Activated CD8-positive, alpha-beta memory T cell treated with anti-CD3 and anti-CD28 coated beads, Interleukin-2, amount 10 ng/mL, durations not matched to agents 7 days and 5 days (primary cell): ENCODE results near the gene PDXDC1. TPM values are rescaled to one million over a fixed set of nuclear protein-coding genes. Genes with fewer than 3 reads are reported as not detected.
A peak's percentile ranks its signal among the peaks of the same experiment; 100 is the strongest.
"Not testable (repeated sequence)": the region's sequence is repeated elsewhere in the genome, so short reads cannot be mapped to it uniquely, and the experiment has no call there.

Source experiments
- ATAC-seq: fragments of 150-1000 bp; cut with Tn5 transposase; one replicate; pipeline ENCODE4 v1.10.0; 2021; ENCODE audit warnings: moderate library complexity
- CTCF ChIA-PET: fragments of 350-600 bp; sonication (Branson Sonifier 250); formaldehyde crosslinking; loops from one replicate; lab custom pipeline; 2021; ENCODE audit warnings: antibody characterized with exemption; lab: Charles Lee
- DNase-seq: peaks from one replicate; pipeline ENCODE4 v3.0.0-alpha.2; 2020
- H3K27ac Mint-ChIP-seq: one replicate; pipeline ENCODE4 v1.8.0; 2021; ENCODE audit warnings: mild to moderate bottlenecking, mixed read lengths
- H3K27me3 Mint-ChIP-seq: one replicate; pipeline ENCODE4 v1.8.0; 2021; ENCODE audit warnings: mixed read lengths
- H3K36me3 Mint-ChIP-seq: one replicate; pipeline ENCODE4 v1.8.0; 2021; ENCODE audit warnings: mild to moderate bottlenecking, mixed read lengths
- H3K4me1 Mint-ChIP-seq: one replicate; pipeline ENCODE4 v1.8.0; 2021; ENCODE audit warnings: mixed read lengths
- H3K4me3 Mint-ChIP-seq: one replicate; pipeline ENCODE4 v1.8.0; 2021; ENCODE audit warnings: mild to moderate bottlenecking, moderate library complexity, mixed read lengths
- H3K9me3 Mint-ChIP-seq: one replicate; pipeline ENCODE4 v1.8.0; 2022; ENCODE audit warnings: low read depth, mixed read lengths
- total RNA-seq, 2 experiments: library from RNA; stranded (reverse); gene quantifications; one replicate each; pipeline ENCODE4 v1.2.3, GENCODE V29; 2021

The PDXDC1 gene
- total RNA-seq, 2 experiments from 2014 or later: 47.0 to 58.7 TPM

DNA sequence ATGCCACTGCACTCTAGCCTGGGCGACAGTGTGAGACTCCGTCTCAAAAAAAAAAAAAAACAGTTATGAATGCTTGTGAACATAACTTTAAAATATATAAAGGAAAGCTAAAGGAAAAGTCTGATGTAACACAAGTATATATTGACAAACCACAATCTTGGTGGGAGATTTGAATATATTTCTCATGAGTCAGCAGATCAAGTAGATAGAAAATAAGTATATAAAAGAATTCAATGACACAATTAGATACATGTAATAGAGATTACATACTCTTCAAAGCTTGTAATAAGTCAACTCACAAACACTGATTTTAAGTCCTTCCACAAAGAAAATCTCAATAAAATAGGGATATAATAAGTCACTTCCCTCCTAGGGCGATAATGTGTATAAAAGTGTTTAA, 40.8 kb downstream of the PDXDC1 start:
- H3K27ac Mint-ChIP-seq, H3K9me3 Mint-ChIP-seq, H3K4me3 Mint-ChIP-seq, H3K27me3 Mint-ChIP-seq, DNase-seq, ATAC-seq, CTCF ChIA-PET: not testable (repeated sequence)
- H3K36me3 Mint-ChIP-seq: peaks cover 24% of the 10 kb centered on the region
- H3K4me1 Mint-ChIP-seq: peaks cover 18% of the 10 kb centered on the region

DNA sequence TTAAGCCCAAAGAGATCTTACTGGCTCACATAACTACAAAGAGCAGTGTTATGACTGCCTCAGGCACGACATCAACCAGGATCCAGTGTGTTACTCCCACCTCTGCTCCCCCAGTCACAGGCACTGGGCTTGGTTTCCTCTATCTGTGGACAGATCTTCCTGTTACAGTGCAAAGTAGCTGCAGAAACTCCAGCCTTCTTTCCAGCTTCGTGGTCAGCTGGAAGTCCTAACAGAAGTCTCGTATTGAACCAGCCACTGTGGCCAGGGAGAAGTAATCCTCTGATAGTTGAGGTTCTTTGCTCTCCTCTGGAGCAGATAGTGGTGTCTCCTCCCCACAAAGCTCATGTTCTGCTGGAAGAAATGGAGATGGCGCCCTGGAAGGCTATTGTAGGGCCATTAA, 41.5 kb downstream of the PDXDC1 start:
- peaks cover 18% of the 10 kb centered on the region for H3K4me1 Mint-ChIP-seq
- H3K36me3 Mint-ChIP-seq: peaks cover 19% of the 10 kb centered on the region
- H3K9me3 Mint-ChIP-seq, ATAC-seq, H3K27ac Mint-ChIP-seq, H3K4me3 Mint-ChIP-seq, DNase-seq, CTCF ChIA-PET, H3K27me3 Mint-ChIP-seq: not testable (repeated sequence)

DNA sequence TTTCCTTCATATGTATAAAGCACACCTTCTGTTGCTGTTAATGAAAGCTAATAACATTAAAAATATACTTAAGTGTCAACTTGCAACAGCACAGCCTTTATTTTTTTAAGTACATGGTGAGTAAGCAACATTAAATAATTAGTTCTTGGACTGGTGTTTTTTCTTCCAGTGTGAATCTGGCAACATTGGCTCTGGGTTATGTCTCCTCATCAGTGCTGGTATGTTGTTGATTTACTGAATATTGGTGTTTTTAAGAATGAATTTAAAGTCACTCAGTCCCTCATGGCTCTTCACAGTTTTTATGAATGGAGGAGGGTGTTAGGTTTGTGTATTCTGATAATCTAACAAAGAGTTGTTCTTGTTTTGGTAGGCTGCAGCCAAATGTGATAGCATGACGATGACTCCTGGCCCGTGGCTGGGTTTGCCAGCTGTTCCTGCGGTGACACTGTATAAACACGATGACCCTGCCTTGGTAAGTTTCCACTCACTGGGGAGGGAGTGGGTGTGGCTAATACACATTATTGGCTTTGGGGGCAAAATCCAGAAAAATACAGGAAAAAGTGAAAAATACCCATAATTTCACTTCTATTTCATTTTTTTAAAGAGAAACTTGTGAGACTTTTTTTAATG, 42.2 kb downstream of the PDXDC1 start:
- DNase-seq, H3K27me3 Mint-ChIP-seq, CTCF ChIA-PET, H3K9me3 Mint-ChIP-seq, H3K4me3 Mint-ChIP-seq, ATAC-seq: not testable (repeated sequence)
- Mint-ChIP-seq H3K36me3 (peaks cover 16% of the 10 kb centered on the region), H3K27ac (peak overlapping the region; percentile 52), H3K4me1 (peaks cover 19% of the 10 kb centered on the region)

DNA sequence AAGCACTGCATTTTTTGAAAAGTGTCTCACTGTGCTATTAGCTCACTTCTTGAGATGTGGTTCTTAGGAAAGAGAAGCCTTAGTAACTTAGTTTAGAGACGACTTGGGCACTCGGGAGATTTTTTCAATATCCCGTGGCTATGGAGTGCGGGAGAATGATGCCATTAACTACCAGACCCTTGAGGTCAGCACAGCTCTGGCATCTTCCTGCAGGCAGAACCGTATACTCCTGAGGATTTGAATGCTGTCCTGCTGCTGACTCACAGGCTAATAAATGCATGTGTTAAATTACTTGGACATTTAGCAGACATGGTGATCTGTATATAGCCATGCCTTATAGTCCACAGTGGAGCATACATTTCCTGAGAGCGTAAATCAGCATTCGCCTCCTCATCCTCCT, 46.6 kb downstream of the PDXDC1 start:
- H3K4me1 Mint-ChIP-seq, DNase-seq, H3K9me3 Mint-ChIP-seq, H3K4me3 Mint-ChIP-seq, ATAC-seq, H3K27me3 Mint-ChIP-seq, H3K27ac Mint-ChIP-seq: not testable (repeated sequence)
- H3K36me3 Mint-ChIP-seq: peaks cover 19% of the 10 kb centered on the region
- CTCF ChIA-PET: interaction anchor here (1.7 kb wide), 1 partner anchor 35 kb away, joined by 5 read pairs; the partner anchor contains the start of gene NTAN1

DNA sequence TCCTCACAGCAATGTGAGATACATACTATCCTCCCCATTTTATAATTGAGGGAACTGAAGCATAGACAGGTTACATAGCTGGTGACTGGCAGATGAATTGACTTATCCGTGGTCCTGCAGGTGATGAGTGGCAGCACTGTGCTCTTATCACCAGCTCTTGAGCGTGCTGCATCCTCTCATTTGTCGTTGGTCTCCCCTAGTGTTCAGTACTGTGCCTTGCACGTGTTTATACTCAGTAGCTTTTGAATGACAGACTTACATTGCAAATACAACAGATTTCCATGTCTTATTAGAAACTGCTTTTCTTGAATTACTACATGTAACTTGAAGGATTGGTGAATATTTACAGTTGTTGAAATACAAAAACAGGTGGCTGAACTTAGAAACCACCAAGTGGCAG, 47.4 kb downstream of the PDXDC1 start:
- peak overlapping the region; percentile 26 for H3K27ac Mint-ChIP-seq

DNA sequence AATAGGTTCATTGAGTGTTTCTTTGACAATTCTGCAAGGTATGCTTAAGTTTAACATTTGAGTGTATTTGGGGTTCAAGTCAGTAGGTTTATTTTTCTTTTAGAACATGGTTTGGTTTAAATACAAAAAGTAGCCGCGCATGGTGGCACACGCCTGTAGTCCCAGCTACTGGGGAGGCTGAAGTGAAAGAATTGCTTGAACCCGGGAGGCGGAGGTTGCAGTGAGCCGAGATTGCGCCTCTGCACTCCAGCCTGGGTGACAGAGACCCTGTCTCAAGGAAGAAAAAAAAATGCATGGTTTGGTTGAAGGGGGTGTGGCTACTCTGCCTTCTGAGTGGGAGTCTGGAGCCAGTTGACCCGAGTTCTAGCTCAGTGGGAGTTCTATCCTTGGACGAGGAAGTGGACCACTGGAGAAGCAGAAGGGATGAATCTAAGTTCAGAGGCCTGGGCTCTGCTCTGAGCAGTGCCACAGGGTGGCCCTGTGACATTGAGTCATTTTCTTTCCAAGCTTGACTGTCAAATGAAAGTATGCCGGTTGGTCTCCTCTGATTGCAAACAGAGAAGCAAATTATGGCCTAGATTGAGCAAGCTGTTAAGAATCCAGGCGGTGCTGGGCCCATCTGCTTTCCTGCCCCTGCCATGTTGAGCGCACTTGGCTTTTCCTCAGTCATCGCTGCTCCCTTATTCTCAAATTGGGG, 48.7 kb downstream of the PDXDC1 start:
- H3K27ac Mint-ChIP-seq, H3K9me3 Mint-ChIP-seq, H3K4me3 Mint-ChIP-seq, H3K27me3 Mint-ChIP-seq, CTCF ChIA-PET, H3K4me1 Mint-ChIP-seq, DNase-seq, ATAC-seq: not testable (repeated sequence)
- H3K36me3 Mint-ChIP-seq: peaks cover 14% of the 10 kb centered on the region

More for the DNA sequence above, 47.4 kb downstream of the PDXDC1 start:
- H3K27me3 Mint-ChIP-seq, H3K4me3 Mint-ChIP-seq, H3K9me3 Mint-ChIP-seq, H3K4me1 Mint-ChIP-seq: not testable (repeated sequence)
- ATAC-seq (peak; percentile 99), DNase-seq (peak; percentile 72)
- CTCF ChIA-PET: interaction anchor here (1.7 kb wide), 1 partner anchor 34 kb away, joined by 5 read pairs; the partner anchor contains the start of gene NTAN1
- peaks cover 16% of the 10 kb centered on the region for H3K36me3 Mint-ChIP-seq

DNA sequence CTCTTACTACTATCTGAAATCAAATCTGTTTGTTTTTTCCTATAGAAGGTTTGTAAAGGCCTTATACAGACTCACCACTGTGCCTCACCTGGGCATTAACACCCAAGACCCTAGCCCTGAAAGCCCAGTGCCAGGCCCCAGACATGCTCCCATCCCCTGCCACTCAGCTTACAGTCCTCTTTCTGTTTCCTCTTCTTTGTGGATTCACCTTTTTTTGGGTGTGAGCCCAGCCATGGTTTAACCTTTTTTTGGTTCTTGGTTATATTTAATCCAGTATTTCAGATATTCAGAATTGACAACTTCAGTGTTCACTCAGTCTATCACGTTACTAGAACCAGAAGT, 50.0 kb downstream of the PDXDC1 start:
- not testable (repeated sequence) for H3K9me3 Mint-ChIP-seq

DNA sequence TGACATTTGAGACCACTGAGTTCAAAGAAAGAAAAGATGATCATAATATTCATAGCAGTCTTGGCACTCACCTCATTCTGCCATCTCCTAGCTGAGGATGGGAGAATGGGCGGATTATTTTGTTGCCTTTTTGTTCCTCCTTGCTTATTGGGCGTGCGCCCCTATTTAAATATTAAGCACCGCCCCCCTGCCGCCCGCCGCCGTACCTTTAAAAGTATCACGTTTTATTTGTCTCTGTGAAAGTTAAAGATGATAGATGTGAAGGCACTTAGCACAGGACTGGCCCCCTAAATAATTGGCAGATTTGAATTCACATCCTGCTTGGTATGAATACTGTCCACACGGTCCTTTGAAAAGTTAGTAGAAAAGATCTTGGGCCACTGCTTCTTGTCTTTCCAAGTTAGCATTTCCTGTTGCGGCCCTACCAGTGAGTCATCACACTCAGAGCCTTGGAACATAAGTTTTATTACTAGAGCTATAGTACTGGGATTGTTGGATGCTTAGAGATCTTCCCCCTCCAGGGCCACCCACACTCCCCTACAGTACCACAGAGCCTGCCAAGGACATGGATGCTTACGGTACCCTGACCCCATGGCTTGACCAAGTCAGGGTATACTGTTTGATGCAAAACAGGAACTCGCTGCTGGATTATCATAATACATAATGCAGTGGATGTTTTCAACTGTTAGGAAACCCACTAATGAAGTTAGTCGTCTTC, 50.6 kb downstream of the PDXDC1 start:
- ATAC-seq, DNase-seq, CTCF ChIA-PET, H3K27ac Mint-ChIP-seq, H3K27me3 Mint-ChIP-seq, H3K36me3 Mint-ChIP-seq, H3K4me1 Mint-ChIP-seq, H3K4me3 Mint-ChIP-seq, H3K9me3 Mint-ChIP-seq: not testable (repeated sequence)

More for the DNA sequence above, 50.0 kb downstream of the PDXDC1 start:
- H3K36me3 Mint-ChIP-seq, ATAC-seq, H3K4me3 Mint-ChIP-seq, DNase-seq, CTCF ChIA-PET, H3K27me3 Mint-ChIP-seq, H3K27ac Mint-ChIP-seq, H3K4me1 Mint-ChIP-seq: not testable (repeated sequence)

DNA sequence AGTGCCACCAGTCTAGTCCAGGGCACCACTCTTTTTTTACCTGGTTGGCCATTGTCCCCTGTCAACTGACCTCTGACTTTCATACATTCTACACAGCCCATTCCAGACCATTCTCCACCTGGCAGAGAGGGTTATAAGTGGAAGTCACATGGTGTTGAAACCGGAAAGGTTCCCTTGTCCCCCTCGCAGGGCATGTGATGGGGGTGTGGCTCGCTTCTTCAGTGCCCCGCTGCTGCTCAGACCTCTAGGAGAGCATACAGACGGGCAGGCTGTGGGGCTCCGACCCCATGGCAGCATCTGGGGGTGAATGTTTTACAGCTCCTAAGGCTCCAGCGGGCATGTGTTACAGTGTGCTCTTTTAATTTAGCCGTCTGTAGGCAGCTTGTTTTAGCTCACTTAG, 52.2 kb downstream of the PDXDC1 start:
- H3K27ac Mint-ChIP-seq, H3K27me3 Mint-ChIP-seq, H3K9me3 Mint-ChIP-seq, H3K4me3 Mint-ChIP-seq, DNase-seq, CTCF ChIA-PET, ATAC-seq: not testable (repeated sequence)
- peaks cover 16% of the 10 kb centered on the region for H3K36me3 Mint-ChIP-seq
- H3K4me1 Mint-ChIP-seq: peaks cover 18% of the 10 kb centered on the region

DNA sequence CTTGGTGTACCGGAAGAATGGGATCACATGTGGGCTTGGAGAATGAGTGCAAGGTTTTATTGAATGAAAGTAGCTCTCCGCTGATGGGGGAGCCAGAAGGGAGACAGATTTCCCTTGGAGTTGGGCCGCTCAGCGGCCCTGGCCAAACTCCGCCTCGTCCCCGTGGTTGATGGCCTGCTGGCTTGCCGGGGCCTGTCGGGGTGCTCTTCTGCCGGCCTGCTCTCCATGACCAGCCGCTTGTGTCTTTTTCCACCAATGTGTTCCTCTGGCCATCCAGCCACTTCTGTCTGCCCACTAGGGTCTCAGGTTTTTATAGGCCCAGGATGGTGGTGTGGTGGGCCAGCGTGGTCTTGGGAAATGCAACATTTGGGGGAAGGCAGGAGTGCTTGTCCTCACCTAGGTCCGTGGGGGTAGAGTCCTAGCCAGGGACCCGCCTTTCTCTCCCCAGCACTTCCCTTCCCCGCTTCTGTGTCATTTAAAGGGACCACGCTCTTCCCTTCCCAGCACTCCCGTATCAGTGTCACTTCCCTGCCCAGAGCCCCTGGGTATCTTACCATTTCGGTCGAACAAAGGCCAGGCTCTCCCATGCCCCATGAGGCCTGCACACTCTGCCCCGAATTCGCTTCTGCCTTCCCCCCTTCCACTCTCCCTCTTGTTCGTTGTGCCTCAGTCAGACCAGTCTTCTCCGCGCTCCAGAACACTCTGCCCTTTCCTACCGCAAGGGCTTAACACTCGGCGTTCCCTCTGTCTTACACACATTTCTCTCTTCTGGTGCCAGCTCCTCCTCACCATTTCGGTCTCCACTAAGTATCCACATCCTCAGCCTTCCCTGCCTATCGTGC, 52.9 kb downstream of the PDXDC1 start:
- H3K4me3 Mint-ChIP-seq, H3K27ac Mint-ChIP-seq, ATAC-seq, DNase-seq, H3K9me3 Mint-ChIP-seq, H3K27me3 Mint-ChIP-seq, CTCF ChIA-PET: not testable (repeated sequence)
- peaks cover 17% of the 10 kb centered on the region for H3K36me3 Mint-ChIP-seq
- peaks cover 18% of the 10 kb centered on the region for H3K4me1 Mint-ChIP-seq

DNA sequence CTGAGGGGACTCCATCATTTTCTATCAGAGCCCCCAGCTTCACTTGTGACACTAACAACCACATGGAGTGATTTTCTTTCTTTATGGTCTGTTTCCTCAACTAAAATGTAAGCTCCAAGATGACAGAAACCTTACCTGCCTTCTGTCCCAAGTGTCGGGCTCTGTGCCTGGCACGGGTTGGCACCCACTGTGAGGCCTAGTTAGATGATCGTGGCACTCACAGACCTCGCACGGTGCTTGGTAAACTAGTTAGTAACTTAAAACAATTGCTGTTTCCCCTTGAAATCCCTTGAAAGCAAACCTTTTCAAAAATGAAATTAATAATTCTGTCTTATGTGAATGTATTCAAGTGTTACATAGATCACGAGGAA, 53.5 kb downstream of the PDXDC1 start:
- H3K27me3 Mint-ChIP-seq, ATAC-seq, DNase-seq, H3K27ac Mint-ChIP-seq, CTCF ChIA-PET, H3K9me3 Mint-ChIP-seq, H3K4me3 Mint-ChIP-seq: not testable (repeated sequence)
- Mint-ChIP-seq H3K4me1 (peaks cover 18% of the 10 kb centered on the region), H3K36me3 (peaks cover 16% of the 10 kb centered on the region)

DNA sequence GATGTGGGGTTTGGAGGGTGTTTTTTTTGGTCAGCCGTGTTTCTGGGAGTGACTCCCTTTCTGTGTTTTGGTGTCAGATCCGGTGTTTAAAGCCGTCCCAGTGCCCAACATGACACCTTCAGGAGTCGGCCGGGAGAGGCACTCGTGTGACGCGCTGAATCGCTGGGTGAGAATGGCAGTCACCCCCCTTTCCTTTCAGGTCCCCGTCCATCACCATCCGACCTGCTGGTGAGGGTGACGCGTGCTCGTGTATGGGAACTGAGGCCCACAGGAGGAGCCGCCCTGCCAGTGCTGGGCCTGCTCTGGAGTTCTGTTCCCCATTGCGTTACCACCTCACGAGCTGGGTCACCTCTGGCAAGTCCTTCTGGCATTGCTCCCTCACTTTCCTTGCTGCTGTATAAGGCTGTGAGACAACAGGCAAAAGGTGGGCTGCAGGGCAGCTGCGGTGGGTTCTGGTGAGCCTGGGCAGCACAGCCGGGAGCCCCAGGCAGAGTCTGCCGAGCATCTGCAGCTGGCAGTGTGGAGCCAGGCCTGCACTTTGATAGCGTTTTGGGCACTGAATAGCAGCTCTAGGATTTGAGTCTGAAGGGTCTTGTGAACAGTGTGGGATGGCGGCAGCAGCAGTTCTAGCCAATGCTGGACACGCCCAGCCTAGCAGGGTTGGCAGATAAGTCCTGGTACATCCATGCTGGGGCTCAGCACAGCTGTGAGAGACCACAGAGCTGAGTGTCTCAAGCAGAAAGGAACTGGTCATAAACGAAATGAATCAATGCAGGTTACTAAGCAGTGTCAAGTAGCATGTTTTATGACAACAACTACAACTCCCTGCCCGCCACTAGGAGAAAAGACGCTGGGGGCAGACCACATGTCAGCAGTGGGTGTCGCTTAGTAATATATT, 54.2 kb downstream of the PDXDC1 start:
- H3K9me3 Mint-ChIP-seq, H3K4me3 Mint-ChIP-seq, DNase-seq, H3K27me3 Mint-ChIP-seq, ATAC-seq, H3K27ac Mint-ChIP-seq, CTCF ChIA-PET: not testable (repeated sequence)
- peaks cover 18% of the 10 kb centered on the region for H3K4me1 Mint-ChIP-seq
- peaks cover 21% of the 10 kb centered on the region for H3K36me3 Mint-ChIP-seq
